Stimulated activated CD8-positive, alpha-beta memory T cell treated with anti-CD3 and anti-CD28 coated beads, Interleukin-7, amount 100 ng/mL, for 24 hours (primary cell): Measurements from ENCODE around the gene PLEKHA7.
"Not testable (repeated sequence)": the region's sequence is repeated elsewhere in the genome, so short reads cannot be mapped to it uniquely, and the experiment has no call there.

ENCODE experiments used
- DNase-seq: peaks from one replicate; pipeline ENCODE4 v3.0.0-alpha.2; 2020; ENCODE audit warnings: low read depth

Gene PLEKHA7

GRCh38 chr11:16880184-16880801 is 133.9 kb downstream of the PLEKHA7 start:
- DNase-seq = no peak

- DNase-seq = no peak
These were observed 134.5 kb downstream of the PLEKHA7 start for GRCh38 chr11:16879690-16880089.

DNA sequence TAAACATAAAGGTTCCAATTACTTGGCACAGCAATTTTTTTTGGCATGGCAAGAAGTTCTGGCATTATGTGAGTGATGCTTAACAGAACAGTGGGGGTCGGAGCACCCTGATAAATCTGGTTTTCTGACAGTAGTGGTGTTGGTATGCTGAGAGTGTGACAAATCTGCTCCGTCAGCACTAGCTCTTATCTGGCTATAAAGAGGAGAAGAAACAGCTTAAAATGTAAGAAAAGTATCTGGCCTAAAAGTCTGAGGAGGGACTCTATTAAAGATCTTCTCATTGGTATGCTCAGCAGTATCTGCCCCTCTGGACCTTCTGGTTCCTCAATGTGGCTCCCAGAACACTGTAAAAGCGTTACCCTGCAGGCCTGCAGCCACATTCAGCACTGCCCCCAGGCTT is 137.4 kb downstream of the PLEKHA7 start:
- DNase-seq = no peak

GRCh38 chr11:16876053-16876752 is 138.0 kb downstream of the PLEKHA7 start:
- no peak for DNase-seq

DNA sequence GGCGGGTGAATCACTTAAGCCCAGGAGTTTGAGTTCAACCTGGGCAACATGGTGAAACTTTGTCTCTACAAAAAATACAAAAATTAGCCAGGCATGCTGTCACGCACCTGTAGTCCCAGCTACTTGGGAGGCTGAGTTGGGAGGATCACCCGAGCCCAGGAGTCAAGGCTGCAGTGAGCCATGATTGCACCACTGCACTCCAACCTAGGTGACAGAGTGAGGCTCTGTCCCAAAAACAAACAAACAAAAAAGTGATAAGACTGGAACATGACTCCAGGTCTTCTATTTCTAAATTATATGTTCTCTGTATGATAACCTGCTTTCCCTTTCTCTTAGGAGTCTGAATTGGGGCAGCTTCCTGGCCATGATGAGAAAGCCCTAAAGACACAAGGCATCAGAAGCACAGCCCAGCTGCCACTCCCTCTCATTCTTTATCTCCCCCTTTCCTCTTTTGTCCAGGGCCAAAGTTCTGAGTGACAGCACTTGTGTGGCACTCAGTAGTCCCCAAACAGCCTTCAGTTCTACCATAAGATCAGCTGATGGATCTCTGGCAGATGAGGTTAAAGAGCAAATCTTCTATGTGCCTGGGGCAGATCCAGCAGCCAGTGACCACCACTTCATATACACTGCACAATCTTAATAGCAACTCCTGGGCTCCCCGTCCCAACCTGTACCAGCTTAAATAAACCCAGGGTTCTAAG is 139.8 kb downstream of the PLEKHA7 start:
- DNase-seq = no peak

- DNase-seq = no peak
These were observed 140.9 kb downstream of the PLEKHA7 start for GRCh38 chr11:16873289-16873688.

GRCh38 chr11:16871368-16871767 is 142.8 kb downstream of the PLEKHA7 start:
- no peak for DNase-seq

DNA sequence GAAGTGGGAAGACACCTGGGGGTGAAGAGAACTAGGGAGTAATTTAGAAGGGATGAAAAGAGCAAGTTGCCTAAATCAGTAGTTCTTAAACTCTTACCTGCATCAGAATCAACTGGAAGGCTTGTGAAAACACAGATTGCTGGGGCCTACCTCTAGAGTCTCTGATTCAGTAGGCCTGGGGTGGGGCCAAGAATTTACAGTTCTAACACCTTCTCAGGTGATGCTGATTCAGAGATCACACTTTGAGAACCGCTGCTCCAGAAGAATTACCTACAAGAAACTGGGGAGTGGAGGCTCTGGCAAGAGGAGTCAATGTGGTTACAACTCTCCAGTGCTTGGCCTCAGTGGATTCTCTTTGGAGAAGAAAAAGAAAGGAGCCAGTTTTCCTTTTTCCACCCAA is 147.1 kb downstream of the PLEKHA7 start:
- no peak for DNase-seq

- not testable (repeated sequence) for DNase-seq
These were observed 149.8 kb downstream of the PLEKHA7 start for GRCh38 chr11:16864428-16864827.

- no peak for DNase-seq
These were observed 150.8 kb downstream of the PLEKHA7 start for GRCh38 chr11:16863389-16863788.

DNA sequence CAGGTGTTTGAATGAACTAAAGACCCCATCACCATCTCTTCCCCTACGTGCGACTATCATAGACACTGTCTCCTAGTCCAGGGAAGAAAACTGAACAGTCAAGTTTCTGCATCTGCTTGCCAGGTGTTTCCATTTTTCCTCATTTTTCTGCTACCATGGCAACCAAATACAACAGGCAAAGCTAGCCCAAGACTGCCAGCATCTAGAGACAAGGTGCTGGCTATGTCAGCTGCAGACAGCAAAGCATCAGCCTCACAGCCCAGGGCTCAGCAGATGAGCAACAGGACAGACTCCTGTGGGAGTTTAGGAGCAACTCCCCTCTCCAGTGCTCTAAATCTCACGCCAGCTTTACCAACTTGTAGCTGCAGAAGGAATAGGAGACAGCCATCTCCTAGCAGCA is 151.5 kb downstream of the PLEKHA7 start:
- DNase-seq = no peak

DNA sequence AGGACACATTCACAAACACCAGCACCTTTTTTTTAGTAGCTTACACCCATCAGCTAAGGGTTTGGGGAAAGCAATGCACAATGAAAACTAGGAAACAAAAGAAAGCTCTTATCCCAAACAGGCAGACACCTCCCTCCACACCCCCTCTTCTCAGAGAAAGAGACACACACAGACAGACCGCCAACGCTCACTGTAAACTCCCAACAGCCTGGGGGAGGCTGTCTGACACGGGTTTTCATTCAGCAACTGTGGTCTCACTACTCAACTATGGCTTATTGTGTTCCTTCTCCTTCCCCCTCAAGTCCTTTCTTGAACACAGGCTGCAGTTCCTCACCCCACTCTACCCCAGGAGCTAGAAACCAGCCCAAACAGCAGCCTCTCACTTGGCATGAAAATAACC is 152.4 kb downstream of the PLEKHA7 start:
- DNase-seq = no peak

DNA sequence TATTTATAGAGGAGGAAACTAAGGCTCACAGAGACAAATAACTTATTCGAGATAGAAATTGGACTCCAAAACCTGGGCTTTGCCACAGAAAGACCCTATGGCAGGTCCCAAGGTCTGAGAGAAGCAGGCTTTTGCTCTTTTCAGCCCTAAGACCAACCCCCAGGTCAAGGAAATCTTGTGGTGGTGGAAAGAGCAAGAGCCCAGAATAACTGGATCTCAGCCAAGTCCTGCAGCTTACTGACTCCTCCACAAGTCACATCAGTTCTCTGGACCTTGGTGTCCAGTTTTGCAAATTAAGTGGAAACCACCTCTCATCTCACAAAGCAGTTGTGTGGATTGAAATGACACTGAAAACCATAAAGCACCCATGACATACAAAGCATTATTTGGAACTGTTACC is 153.6 kb downstream of the PLEKHA7 start:
- no peak for DNase-seq

GRCh38 chr11:16859651-16860050 is 154.6 kb downstream of the PLEKHA7 start:
- no peak for DNase-seq

DNA sequence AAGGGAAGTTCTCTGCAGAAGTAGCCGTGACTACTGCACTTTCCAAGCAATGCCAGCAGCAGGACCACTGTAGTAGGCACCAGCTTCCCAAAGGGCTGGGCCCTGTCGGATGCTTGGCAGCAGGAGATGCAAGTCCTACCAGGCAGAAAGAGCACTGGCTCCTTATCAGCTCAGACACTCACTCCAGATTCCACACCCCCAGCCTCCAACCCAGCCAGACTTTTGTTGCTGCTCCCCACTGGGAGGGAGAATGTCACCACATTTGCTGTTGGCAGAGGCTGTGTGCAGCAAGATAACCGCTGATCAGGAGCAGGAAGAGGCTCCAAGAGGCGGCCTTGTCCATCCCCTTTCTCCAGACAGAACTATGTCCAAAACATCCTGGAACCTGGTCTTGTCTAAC is 157.0 kb downstream of the PLEKHA7 start:
- no peak for DNase-seq

DNA sequence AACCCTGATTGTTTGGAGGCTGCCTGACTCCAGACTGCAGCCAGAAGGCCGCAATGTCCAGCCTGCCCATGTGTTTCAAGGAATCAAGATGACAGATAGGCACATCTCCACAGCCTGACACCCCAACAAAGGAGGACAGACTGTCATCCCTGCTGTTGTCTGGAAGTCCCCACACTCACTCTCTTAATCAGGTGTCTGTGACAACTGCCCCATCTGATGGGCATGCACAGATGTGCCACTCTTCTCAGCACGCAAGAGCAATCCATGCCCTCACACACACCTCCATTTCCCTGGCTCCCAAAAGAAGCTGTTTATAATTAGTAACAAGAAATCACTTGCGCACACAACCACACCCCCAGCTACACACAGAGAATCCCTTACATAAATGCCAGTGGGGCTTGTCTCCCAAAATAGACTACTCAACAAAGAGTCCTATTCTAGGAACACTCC is 158.2 kb downstream of the PLEKHA7 start:
- no peak for DNase-seq

GRCh38 chr11:16854979-16855378 is 159.2 kb downstream of the PLEKHA7 start:
- DNase-seq = no peak

GRCh38 chr11:16853859-16854258 is 160.4 kb downstream of the PLEKHA7 start:
- no peak for DNase-seq

GRCh38 chr11:16853266-16853665 is 160.9 kb downstream of the PLEKHA7 start:
- DNase-seq = no peak

- DNase-seq = no peak
These were observed 167.9 kb downstream of the PLEKHA7 start for GRCh38 chr11:16846305-16846704.

GRCh38 chr11:16844268-16844771 is 169.9 kb downstream of the PLEKHA7 start:
- DNase-seq = no peak

DNA sequence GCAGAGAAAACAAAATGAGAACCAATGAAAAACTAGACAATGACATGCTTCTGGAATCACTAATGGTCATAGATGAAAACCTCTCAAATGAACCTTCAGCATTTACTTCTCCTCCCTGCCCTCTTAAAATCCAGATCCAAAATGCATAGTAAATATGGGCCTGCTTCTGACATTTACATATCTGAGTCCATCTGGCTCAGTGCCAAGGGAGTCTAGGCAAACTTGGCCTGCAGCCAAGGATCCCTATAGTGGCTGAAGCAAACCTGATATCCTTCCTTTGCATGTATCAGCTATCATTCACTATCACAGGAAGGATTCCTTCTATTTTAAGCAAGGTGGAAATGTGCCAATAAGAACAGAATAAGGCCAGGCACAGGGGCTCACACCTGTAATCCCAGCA is 170.9 kb downstream of the PLEKHA7 start:
- no peak for DNase-seq

DNA sequence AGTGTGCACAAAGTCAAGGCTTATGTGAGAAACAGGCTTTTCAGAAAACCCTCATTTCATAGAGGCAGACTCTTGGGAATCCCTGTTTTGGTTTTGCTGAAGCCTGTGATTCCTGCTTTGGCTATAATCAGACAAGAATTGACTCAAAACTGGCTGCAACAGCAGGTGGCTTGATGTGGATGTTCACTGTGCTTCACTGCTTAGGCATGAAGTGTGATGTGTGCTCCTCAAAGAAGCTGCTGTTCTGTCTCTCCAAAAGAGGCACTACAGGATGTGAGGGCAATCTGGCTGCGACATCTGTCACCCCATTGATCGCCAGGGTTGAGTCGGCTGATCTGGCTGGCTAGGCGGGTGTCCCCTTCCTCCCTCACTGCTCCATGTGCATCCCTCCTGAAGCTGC is 172.2 kb downstream of the PLEKHA7 start:
- DNase-seq = no peak
